GM21360 (cell line): ENCODE results near the gene SLC6A19.

ENCODE experiments used
- ATAC-seq: cut with Tn5 transposase; IDR thresholded peaks from one replicate; pipeline ENCODE4 v1.9.1; 2021; ENCODE audit warnings: mild to moderate bottlenecking, moderate library complexity; ENCODE audit not compliant: unreplicated experiment

The SLC6A19 gene

GRCh38 chr5:1165864-1166263 lies 35.5 kb upstream of the SLC6A19 start:
- no peak for ATAC-seq

DNA sequence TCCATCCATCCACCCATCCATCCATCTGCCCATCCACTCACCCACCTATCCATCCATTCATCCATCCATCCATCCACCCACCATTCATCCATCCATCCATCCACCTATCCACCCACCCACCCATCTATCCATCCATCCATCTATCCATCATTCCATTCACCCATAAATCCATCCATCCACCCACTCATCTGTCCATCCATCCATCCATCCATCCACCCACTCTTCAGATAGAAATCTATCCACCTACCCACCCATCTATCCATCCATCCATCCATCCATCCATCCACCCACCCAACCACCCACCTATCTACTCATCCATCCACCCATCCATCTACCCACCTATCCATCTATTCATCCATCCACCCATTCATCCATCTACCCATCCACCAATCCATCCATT lies 35.0 kb upstream of the SLC6A19 start:
- ATAC-seq: no peak

GRCh38 chr5:1167361-1167727 lies 34.1 kb upstream of the SLC6A19 start:
- ATAC-seq: no peak

DNA sequence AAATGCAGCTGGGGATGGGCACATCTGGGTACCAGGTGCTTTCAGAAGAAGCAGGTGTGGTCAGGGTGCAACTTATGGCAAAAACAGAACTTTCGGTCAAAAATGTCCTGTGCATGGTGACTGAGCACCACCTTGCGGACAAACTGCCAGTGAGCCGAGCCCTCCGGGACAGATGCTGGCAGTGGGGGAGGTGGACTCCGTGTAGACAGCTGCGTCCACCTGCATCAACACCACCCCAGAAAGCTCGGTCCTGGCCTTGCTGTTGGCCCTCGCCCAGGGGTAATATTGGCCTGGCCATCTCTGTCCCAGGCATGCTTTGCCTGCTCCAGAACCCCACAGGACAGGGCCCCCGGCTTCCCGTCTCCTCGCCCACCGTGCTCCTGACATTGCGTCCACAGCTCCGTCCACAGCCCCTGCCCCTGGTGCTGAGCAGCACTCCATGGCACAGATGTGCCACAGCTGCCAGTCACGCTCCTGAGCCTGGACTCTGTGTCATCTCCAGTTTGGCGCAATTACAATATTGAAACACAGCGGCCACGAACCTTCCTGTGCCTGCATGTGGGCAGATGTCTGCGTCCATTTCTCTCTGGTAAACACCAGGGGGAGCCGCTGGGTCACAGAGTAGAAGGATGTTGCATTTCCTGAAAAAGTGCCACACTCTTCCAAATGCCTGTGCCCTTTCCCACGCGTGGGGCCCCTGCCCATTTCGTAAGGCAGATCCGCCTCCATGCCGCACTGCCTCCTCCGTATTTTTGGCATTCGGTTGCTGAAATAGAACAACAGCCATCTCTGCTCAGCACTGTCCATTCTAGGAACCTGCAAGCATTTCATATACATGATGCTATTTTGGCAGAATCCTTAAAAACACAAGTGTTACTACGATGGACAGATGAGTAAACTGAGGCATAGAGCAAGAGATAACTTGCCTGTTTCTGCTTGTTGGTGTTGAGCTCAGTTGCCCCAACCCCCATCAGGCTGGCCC lies 33.4 kb upstream of the SLC6A19 start:
- ATAC-seq: peak; percentile 55

DNA sequence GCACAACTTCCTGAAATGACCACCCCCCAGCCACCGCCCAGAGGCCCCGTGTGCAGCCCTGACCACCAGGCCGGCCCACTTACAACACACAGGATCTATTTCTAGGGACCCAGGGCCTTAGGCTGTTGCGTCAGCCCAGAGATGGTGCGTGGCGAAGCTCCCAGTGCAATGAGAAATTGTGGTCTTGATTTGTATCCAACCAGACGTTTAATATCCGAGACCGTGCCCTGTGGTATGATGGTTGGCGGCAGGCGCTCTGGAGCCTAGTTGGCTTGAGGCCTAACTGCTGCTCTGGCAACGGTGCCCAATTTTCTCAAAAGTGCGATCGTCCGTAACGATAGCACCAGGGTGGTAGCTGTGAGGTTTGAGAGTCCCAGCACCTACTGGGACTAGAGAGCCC lies 32.6 kb upstream of the SLC6A19 start:
- ATAC-seq: no peak

GRCh38 chr5:1169211-1170115 lies 31.9 kb upstream of the SLC6A19 start:
- no peak for ATAC-seq

DNA sequence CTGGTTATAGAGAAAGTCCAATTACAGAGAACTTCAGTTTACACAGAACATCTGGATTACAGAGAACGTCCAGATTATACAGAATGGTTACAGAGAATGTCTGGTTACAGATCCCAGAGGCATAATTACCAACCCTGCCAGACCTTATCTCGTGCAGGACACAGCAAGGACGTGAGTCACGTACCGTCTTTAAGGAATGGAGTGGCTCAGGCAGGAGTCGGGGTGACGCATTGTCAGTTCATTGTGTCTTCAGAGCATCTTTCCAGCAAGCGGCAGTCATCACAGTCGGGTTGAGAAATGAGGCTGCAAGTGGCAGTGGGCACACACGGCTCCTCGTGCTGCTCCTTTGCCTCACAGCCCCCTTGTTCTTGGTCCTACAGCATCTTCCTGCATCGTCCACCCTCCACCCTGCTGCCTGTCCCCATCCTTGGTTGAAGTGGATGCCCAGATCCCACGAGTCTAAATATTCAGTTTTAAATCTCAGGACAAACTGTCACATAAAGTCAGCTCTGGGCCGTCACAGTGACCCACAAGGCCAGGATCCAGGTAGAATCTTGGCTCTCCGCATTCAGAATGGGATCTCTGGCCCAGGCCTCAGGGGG lies 30.0 kb upstream of the SLC6A19 start:
- ATAC-seq: no peak

DNA sequence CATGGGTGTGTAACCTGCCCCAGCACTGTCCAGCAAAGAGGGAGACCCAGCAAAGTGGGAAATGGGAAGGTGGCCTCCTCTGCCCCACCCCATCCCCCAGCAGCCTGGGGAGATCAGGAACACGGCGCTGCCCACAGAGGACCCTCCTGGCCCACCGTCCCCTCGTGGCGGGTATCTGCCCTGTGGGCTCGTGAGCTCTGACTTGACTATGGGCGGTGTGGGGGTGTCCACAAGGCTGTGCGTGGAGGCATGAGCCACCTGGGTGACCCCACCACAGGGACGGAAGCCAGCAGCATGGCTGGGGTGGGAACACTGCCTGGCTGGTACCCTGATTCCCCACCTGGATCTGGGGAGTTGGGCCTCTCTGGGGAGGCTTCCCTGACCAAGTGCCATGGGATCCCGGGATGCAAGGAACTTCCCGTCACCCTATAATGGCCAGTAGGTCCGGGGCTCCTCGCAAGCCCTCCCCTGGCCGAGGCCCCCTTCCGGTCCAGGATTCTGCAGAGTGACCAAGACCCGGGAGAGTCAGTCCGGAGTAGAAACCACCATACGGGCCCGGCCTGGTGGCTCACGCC lies 29.3 kb upstream of the SLC6A19 start:
- ATAC-seq: no peak

DNA sequence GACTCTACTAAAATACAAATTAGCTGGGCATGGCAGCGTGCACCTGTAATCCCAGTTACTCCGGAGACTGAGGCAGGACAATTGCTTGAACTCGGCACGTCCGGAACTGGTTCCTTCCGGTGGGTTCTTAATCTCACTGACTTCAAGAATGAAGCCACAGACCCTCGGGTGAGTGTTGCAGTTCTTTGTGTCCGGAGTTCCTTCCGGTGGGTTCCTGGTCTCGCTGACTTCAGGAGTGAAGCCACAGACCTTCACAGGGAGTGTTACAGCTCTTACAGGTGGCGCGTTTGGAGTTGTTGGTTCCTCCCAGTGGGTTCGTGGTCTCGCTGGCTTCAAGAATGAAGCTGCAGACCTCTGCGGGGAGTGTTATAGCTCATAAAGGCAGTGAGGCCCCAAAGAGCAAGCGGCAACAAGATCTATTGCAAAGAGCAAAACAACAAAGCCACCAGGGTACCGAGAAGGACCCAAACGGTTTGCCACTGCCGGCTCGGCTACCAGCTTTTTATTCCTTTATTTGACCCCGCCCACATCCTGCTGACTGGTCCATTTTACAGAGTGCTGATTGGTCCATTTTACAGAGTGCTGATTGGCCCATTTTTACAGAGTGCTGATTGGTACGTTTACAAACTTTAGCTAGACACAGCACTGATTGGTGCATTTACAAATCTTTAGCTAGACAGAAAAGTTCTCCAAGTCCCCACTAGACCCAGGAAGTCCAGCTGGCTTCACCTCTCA lies 28.6 kb upstream of the SLC6A19 start:
- no peak for ATAC-seq

DNA sequence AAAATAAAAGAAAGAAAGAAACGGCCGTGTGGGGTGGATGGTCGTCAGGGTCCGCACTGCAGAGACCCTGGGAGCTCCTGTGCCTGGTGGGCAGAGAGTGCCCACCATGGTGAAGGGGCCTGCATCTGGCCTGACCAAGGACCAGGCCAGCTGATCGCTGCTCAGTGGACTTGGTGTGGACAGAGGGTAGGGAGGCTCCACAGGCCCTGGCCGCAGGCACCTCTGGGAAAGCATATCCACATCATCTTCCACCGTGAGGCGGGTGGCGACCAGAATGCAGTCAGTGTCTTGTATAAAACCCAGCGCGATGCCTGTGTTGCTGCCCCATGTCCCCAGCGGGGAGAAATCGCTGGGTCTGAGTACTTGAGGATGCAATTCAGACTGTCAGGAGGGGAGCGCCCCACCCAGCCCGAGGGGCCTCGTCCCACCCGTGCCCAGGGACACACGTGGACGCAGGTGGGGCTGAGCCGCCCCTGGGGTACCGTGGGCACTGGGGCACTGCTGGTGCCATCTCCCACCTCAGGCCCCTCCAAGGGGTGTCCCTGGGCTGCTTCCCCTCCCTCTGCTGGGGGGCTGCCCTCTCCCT lies 27.8 kb upstream of the SLC6A19 start:
- no peak for ATAC-seq

GRCh38 chr5:1174122-1174936 lies 27.1 kb upstream of the SLC6A19 start:
- ATAC-seq: no peak

GRCh38 chr5:1175015-1175414 lies 26.4 kb upstream of the SLC6A19 start:
- ATAC-seq: no peak

- ATAC-seq: no peak
Measured at GRCh38 chr5:1175801-1176472, 25.5 kb upstream of the SLC6A19 start.

GRCh38 chr5:1176473-1177391 lies 24.7 kb upstream of the SLC6A19 start:
- ATAC-seq: no peak

DNA sequence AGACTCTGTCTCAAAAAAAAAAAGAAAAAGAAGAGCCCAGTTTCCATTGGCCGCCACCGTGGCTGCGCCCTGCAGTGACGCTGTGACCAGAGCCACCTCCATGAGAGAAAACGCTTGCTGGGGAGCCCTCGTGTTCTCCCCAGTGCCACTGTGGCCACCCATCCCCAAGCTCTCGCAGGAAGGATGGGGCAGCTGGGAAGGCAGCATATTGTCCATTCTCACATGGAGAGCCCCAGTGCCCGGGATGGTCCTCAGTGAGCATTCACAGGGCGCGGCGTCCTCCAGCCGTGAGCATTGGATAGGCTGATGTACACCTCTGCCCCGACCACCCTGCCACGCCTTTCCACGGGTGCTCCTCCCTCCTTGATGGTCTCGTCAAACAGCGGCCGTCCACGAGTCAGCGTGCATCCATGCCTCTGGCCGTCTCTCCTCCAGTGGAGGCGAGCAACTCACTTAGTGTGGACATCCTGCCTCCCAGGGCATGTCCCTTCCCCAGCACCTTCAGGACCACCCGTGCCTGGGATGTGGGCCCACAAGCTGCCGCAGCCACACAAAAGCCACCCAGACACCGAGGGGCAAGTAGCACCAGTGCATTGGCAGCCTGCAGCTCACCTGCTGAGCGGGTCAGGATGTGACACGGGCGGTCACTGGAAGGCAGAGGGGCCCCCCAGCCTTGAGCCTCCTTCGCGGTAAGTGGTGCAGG lies 23.4 kb upstream of the SLC6A19 start:
- no peak for ATAC-seq

- no peak for ATAC-seq
Measured at GRCh38 chr5:1178529-1179382, 22.6 kb upstream of the SLC6A19 start.
